Measurements from ENCODE around the gene STK38.

Gene STK38

DNA sequence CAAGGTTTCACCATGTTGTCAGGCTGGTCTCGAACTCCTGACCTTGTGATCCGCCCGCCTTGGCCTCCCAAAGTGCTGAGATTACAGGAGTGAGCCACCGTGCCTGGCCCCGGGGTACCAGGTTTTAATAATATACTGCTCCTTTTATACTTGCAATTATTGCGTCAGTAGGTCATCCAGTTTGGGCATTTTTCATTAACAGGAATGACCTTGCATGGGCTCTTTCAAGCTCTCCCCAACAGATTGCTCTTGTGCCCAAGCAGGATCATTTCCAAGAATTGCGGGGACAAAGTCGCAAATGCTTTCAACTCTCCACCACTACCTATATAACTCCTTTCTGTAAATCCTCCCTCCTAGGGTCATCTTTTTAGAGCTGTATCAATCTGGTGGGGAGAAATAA lies 23.8 kb downstream of the STK38 start:
- no peak for DNase-seq (ENCODE audit: low read depth)

DNA sequence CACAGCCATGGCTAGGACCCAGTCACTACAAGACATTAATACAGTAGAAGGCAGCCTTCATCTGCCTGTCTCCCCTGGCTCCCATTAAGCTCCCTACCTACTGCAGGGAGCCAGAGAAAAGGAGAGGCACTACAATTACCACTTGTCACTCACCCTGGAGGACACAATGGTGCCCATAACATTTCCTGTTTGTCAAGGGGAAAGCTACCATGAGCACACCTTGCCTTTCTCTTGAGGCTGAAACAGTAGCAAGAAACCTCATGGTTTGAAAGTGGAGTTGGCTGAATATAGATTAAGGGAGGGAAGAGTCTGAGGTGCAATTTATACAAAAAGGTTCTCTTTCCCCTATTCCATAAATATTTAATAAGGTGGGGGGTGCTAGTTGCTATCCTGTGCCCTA lies 27.9 kb downstream of the STK38 start:
- no peak for DNase-seq (ENCODE audit: low read depth)

DNA sequence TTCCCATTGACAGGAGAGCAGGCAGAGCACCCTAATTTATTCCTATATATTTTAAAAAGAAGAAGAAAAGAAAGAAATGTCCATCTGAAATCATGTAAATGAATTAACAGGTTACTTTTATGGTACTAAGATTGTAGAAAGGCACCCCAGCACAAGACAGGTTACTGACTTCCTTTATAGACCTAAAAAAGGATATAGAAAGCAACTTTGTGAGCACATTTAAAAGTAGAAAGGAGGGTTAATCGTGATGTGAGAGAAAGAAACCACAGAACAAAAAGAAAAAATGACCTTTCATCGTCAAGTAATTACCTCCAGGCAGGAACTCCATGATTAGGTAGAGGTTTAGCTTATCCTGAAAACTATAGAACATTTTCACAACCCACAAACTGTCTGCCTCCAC lies 29.9 kb downstream of the STK38 start:
- DNase-seq (ENCODE audit: low read depth): no peak

DNA sequence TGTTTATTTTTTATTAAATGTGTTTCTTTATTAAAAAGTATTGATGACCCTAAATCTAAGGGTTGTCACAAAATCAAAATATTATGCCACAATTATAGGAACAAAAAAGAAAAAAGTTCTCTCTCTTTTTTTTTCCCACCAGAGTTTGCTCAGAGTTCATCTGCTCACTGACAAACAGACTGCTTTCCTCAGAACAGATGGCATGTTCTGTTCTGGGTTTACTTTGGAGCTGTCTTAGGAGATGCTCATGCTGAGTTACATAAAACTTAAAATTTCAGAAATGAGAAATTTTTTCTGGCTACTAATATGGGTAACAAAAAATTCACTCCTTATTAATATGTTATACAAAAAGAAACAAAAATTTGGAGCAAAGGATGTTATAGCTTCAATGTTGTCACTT lies 30.3 kb downstream of the STK38 start:
- no peak for DNase-seq (ENCODE audit: low read depth)

DNA sequence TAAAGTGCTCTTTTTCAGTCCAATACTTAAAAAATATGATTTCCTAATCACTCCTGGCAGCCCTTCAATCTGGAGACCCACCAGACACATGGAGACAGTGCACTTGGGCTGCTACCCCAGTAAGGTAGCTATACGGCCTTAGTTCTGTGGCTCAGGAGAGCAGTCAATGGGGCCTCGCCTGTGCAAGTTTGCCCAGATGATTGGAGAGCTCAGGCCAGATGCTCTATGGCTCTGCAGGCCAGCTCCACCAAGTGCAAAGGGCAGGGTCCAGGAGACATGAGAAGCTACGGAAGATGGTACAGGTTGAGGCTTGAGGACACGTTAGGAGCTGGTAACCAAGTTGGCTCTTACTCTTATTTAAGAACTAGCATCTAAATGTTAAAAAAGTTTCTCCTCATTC lies 30.7 kb downstream of the STK38 start:
- DNase-seq (ENCODE audit: low read depth): no peak

DNA sequence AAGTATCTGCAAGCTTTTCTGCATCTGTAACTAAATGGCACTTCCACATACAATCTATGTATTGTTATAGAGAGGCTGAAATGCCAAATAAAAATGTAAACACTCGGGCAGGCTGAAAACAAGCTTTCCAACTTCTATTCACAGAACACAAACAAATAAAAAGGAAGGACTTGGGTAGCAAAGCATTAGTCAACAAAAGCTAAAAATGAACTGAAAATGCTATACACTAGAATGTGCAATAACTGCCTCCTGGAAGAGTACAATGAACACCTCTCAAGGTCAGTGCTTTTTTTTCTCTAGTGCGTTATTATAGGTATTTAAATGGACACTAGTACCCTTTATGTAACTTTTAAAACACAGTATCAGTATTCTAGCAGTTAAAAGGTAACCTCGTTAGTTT lies 31.4 kb downstream of the STK38 start:
- no peak for DNase-seq (ENCODE audit: low read depth)

DNA sequence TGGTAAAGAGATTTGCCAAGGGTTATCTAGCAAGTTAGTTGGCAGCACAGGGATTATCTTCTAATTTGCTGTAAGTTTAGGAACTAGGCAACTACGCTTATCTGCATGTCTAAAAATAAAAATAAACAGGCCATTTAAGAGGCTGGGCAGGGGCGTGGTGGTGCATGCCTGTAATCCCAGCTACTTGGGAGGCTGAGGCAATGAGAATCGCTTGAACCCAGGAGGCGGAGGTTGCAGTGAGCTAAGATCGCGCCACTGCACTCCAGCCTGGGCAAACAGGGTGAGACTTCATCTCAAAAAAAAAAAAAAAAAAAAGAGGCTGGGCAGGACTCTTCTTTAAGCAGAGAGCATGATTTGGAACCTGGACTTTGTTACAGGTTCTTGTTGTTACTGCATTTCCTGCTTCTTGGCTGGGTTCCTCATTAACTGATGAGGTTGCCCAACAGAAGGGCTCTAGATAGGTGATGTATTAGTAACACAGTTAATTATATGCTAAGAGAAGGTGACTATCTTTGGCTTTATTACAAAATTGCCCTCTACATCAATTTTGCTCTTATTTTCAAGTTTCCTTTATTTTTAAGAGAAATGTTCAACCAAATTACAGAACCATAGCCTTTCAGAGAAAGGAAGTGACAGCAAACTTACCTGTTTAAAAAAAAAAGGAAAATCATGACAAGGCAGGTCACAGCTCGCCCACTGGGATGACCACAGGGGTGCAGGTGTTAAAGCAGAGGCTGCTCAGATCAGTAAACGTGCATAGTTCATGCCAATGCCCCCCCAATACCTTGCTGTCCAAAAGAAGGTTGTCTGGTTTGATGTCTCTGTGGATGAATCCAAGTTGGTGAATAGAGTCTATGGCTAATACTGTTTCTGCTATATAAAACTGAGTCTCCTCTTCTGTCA lies 32.5 kb downstream of the STK38 start:
- DNase-seq (ENCODE audit: low read depth): no peak

DNA sequence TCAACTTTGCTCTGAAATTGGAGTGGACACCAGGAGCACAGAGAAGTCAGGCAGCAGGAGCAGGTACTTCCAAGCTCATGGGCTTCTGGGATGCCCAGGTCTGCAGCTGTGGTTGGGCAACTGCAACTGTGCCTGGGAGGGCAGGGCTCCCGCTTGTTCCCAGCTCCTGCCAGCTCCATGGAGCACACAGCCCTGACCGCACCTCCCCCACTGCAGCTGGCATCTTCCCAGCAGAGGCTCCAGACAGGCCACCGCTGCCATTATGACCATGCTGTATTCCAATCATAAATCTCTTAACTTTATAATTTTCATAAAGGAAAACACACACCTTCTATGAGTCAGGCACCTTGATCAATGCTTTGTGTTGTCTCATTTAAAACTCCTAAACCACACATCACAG lies 36.9 kb downstream of the STK38 start:
- no peak for DNase-seq (ENCODE audit: low read depth)

DNA sequence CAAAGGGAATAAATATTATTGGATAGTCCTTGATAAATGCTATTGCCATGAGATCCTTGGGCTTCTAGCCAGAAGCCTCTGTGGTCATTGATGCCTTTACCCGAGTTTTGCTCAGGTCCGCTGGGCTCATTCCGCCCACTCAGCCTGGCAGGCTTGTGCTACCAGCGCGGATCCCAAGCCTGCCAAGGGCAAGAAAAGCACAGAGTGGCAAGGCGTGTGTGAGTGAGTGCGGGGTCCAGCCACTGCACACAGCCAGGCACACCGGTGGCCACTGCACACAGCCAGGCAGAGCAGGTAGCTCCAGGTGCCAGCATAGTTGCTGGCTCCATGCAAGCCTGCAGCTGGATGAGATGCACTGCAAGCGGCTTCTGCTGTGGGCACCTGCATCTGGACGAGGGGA lies 38.7 kb downstream of the STK38 start:
- no peak for DNase-seq (ENCODE audit: low read depth)

DNA sequence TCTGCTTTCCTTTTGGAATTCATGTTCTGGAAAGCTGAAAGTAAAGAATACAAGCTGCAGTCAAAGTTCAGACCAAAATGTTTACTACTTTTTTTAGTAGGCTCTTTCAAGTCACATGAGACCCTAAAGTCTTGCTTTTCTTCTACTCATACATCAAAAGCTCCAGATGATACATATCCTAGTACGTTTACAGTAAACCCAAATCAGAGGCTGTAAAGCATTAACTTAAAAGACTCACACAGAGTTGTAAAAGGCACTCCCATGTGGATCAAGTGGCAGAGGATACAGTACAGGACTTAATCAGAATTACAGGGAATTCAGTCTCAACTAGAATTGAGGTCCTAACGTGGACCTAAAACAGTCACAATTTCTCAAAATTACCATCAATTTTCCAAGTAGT lies 40.7 kb downstream of the STK38 start:
- no peak for DNase-seq (ENCODE audit: low read depth)

DNA sequence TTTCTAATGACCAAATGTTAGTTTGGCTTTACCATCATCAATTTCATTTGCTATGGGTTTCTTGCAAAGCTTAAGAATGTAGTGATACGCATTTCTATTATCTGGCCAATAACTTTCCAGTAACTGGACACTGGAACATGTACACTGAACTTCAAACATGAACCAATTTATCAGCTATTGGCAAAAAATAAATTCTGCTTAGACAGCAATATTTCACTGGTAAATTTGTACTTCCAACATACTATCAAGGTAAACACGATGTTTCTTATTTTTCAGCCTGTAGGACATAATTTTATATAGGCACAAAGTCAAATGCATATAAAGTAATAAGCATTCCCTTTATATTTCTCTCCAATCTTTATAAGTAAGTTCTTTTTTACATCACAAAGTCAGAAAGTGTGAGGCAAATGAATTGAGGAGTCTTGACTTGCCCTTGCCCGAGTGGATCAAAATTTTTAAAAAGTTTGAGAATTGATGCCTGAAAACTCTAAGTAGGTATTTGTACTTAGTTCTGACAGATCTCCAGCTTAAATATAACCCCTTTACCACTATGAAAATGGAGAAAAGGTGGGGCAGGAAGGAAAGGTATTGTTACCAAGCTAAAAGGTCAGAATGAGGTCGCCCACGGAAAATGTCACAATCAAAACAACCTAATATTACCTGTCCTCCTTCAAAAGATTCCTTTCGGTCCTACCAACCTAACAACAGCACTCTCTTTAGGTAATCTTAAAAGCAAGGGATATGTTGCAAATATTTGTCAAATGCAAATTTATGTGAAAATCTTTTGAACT lies 41.3 kb downstream of the STK38 start:
- DNase-seq (ENCODE audit: low read depth): no peak

DNA sequence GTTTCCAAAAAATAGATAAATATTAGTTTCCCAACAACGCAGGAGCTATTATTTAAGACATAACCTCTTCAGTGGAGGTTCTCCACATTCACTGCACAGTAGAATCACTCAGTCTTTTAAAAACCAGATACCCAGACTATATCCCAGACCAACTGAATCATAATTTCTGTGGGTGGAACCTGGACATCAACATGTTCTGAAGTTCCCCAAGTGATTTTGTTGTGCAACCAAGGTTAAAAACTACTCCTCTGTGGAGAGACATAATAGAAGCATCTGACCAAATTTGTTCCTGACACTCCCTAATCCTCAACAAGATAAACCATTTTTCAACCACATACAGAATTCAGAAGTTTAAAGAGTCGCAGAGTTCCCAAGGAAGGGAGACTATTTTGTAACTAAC lies 42.3 kb downstream of the STK38 start:
- no peak for DNase-seq (ENCODE audit: low read depth)

DNA sequence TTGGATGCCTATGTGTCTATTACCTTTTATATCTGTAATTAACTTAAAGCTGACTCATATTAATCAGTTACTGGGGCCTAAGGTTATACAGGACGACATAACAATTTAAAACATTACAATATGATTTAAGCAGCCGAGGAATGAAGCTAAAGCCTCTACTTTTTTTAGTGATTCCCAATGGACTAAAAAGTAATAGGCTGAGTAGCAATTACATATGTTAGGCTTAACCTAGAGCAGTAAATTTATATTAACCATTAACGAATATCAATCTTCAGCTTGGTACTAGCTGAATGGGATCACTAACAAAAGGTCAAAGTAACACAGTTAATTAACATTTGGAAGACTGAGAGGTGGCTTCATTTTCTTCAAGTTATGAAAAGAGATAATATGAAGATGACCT lies 43.1 kb downstream of the STK38 start:
- DNase-seq (ENCODE audit: low read depth): no peak

DNA sequence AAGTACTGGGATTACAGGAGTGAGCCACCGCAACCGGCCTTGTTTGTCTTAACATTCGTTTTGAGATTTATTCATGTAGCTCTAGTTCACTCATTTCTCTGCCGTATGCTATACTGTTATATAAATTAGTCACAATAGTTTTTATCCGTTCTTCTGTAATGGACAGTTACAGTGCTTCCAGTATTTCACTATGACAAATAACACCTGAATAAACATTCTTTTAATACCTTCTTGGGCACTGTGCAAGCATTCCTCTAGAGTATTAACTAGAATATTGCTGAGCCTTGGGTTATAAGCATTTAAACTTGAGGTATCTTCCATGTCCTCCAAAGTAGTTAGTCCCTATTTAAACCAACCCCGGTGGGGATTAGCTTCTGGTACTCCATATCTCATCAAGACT lies 45.6 kb downstream of the STK38 start:
- DNase-seq (ENCODE audit: low read depth): no peak

DNA sequence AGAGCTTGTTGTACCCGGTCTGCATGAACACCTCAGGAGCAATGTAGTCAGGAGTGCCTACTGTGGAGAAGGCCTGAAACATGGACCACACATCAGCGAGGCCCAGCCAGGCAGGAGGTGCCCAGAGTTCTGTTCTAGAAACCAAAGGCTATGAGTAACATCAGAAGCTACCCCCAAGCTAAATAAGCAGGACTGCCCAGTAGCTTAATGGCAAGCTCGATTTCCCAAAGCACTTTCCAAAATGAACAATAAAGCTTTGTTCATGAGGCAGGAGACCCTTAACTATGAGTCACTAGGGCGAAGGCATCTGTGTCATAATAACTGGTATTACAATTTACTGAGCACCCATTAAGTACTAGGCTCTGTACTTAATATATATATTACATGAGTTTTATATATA lies 47.4 kb downstream of the STK38 start:
- DNase-seq (ENCODE audit: low read depth): no peak

DNA sequence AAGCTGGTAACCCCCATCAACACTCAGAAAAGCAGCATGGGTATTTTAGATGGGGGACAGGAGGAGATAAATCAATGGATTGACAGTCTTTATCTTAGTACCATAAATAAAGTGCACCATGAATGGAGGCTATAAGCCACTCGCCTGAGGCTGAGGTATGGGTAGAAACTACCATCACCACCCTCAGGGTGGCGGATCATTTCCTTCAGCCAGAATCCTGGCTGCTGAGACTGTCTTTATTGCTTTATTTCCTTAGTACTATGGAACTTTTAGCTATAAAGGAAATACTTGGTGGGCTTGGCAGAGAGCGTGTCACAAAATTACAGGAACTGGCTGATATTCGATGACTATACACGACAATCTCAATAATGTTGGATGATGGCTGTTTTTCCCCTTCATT lies 52.2 kb downstream of the STK38 start:
- no peak for DNase-seq (ENCODE audit: low read depth)

DNA sequence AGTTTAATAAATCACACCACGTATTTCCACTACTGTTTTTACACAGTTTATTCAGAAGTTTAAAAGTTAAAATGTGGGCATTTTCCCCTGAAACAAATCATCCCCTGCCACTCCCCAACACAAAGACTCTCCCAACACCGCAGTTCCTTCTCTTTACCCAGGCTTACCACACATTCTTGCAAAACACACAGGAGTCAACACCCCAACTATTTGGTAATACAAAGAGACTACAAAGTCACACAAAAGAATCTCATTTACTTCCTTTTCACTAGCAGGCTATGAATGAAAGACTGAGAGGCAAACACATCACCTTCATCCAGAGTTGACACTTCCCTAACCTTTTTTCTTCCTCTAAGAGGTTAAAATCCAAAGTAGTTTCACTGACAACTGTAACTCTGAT lies 53.4 kb downstream of the STK38 start:
- DNase-seq (ENCODE audit: low read depth): no peak

DNA sequence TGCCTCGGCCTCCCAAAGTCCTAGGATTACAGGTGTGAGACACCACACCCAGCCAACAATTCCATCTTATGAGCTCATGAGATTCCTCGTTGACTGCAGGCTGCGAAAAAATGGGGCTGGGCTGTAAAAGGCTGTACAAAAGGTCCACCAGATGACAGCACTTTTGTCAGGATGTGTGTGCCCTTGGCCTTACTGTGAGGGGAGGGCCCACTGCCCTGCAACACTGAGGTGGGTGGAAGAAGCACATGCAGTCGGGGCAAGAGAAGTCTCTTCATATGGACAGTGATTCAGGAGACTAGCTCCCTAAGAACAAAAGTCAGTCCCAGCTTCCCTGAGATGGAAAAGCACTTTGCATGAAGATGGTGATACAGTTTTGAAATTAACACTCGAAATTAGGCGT lies 54.0 kb downstream of the STK38 start:
- DNase-seq (ENCODE audit: low read depth): no peak

DNA sequence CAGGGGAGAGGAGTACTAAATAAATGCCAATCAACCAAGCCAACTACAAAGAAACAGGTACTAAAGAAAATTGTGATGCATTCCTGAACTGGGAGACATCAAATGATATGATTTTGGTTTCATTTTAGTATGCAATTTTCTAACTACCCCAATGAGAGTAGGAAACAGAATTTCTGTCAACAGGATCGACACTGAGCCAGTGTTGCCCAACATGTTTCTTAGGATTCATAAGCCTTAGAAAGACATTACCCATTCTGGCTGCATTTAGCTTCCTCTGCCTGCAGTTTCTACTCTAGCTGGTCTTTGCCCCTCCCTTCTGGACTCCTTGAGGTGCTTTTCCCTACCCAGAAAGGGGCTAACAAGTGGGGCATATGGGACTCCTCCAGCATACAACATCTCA lies 54.7 kb downstream of the STK38 start:
- no peak for DNase-seq (ENCODE audit: low read depth)

DNA sequence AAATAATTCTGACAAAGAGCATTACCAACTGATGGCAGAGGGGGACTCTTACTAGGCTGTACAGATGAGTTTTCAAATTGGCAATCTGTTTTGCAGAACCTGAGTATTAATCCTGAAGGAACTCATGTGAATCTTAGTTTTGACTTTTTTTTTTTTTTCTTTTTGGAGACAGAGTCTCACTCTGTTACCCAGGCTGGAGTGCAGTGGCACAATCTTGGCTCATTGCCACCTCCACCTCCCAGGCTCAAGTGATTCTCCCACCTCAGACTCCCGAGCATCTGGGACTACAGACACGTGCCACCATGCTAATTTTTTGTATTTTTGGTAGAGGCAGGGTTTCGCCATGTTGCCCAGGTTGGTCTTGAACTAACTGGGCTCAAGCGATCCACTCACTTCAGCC lies 55.2 kb downstream of the STK38 start:
- DNase-seq (ENCODE audit: low read depth): no peak

DNA sequence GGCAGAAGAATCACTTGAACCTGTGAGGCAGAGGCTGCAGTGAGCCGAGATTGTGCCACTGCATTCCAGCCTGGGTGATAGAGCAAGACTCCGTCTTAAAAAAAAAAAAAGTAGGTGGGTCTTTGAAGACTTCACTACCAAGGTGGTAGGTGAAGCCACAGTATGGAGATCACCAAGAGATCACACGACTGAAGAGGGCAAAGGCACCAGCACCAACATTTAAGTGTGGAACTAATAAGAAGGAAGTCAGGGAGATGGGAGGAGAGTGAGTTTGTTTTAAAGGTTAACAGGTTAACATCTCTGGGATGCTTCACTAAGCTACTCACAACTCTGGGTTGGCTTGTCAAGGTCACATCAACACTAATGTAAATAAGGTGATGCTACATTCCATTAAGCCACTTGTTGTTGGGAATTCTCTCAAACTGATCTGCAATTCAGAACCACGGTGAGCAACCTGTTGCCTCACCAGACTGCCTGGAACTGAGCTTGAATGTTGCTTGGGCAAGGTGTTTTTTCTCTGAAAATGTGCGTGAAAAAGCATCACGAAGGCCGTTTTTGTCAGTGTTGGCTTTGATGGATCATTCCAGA lies 55.8 kb downstream of the STK38 start:
- no peak for DNase-seq (ENCODE audit: low read depth)

DNA sequence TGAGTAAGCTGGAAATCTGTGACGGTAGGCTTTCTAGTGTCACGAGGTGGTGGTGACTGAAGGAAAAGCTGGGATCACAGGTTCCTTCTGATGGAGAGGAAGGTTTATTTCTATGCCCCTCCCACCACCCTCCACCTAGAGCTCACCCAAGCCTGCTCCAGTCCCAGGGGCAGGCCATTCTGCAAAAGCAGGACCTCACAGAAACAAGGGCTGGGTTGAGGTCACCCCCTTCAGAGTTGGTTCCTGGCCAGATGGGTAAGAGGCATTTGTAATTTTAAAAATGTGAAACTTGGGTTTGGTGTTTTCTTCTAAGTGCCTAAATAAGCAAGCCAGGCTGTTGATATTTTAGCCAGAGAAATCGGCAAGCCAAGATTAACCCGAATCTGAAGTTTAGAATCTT lies 57.9 kb downstream of the STK38 start:
- no peak for DNase-seq (ENCODE audit: low read depth)

DNA sequence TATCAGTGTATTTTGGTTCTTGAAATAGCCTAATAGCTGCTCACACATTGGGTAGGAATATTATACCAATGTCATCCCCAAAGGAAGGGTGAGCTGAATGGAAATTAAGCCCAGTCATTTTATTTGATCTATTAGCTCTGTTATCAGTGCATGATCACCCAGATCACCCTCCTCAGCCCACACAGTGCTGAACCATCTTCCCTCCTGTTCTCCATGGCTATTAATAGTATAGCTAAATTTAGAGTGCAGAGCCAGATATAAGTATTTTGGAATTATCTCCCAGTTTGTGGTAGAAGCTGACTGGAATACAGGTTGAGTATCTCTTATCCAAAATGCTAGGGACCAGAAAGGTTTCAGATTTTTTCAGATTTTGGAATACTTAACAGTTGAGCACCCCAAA lies 59.1 kb downstream of the STK38 start:
- DNase-seq (ENCODE audit: low read depth): no peak
